NCI-H2196 treated with DMSO at 0.1 percent for 48 hours (cell line): ENCODE data around the gene CUL9.

ENCODE experiments used
- DNase-seq: peaks from one replicate; lab custom pipeline; 2025; ENCODE audit not compliant: unreplicated experiment; lab: John Stamatoyannopoulos, UW

The CUL9 gene

DNA sequence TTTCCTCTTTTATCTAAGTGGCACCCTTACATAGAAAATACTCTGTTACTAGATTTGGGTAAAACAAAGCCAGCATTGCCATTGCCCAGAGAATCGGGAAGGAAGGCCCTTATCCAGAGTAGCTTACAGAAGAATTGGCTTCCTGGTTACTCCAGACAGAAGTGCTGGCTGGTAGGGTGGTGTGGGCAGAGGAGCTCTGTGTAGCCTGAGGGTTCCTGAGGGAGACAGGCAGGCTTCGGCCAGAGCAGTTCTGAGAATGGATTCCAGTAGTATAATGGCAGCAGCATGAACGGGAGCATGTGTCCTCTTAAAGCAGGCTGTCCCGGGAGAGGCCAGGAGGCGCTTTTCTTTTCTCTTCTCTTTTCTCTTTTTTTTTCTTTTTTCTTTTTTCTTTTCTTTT, 11.9 kb downstream of the CUL9 start:
- DNase-seq, result no peak

DNA sequence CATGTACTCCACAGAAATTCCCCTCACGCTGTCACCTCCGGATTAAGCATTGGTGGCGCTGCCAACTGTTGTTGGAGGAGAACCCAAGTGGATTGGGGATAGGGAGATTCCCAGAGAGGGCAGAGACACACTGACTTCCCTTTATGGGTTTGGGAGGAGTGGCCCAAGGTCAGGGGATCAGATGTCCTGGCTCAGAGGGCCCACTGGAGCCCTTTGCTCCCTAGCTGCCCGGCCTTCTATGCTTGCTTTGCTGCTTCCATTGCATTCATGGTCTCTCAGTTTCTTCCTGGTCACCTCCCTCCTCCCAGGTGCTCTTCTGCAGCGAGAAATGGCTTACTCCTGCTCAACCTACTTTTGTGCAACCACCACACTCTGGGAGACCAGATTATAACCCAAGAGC, 14.3 kb downstream of the CUL9 start:
- DNase-seq, result no peak

- no peak for DNase-seq
Observed at GRCh38 chr6:43199912-43200311, 17.9 kb downstream of the CUL9 start.

- no peak for DNase-seq
Observed at GRCh38 chr6:43200541-43200940, 18.5 kb downstream of the CUL9 start.

GRCh38 chr6:43202451-43202850, 20.5 kb downstream of the CUL9 start:
- no peak for DNase-seq

DNA sequence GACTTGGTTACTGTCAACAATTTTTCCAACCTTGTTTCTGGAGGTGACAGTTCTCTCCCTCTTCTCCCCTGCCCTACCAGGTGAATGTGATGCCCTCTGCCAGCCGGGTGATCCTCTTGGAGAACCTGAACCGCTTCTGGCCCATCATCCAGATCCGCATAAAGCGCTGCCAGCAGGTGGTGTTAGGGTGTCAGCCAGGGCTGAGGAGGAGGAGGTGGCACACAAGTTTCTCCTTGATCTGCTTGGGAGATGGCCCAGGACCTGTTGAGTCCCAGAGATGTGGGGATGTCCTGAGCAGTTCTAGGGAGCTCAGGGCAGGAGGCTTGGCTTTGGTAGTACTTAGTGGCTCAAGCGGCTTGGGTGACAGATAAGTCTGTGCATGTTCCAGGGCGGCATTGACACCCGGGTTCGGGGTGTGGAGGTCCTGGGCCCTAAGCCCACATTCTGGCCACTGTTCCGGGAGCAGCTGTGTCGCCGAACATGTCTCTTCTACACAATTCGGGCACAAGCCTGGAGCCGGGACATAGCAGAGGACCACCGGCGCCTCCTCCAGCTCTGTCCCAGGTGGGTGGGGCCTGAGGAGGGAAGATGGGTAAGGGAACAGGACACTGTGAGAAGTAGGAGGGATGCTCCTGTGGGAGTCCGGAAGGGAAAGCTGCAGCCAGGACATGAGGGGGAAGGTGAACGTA, 21.2 kb downstream of the CUL9 start:
- DNase-seq, result no peak

DNA sequence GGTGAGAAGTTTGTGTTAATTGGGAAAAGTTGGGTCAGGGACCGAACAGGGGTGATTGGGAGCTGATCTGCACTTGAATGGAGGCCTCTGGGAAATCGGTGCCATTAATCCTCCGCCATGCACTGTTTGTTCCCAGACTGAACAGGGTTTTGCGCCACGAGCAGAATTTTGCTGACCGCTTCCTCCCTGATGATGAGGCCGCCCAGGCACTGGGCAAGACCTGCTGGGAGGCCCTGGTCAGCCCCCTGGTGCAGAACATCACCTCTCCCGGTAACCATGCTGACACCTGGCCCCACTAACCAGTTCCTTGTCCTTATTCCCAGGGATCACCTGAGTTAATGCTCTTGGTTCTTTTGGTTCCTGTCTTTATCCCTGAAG, 21.7 kb downstream of the CUL9 start:
- DNase-seq, result no peak

DNA sequence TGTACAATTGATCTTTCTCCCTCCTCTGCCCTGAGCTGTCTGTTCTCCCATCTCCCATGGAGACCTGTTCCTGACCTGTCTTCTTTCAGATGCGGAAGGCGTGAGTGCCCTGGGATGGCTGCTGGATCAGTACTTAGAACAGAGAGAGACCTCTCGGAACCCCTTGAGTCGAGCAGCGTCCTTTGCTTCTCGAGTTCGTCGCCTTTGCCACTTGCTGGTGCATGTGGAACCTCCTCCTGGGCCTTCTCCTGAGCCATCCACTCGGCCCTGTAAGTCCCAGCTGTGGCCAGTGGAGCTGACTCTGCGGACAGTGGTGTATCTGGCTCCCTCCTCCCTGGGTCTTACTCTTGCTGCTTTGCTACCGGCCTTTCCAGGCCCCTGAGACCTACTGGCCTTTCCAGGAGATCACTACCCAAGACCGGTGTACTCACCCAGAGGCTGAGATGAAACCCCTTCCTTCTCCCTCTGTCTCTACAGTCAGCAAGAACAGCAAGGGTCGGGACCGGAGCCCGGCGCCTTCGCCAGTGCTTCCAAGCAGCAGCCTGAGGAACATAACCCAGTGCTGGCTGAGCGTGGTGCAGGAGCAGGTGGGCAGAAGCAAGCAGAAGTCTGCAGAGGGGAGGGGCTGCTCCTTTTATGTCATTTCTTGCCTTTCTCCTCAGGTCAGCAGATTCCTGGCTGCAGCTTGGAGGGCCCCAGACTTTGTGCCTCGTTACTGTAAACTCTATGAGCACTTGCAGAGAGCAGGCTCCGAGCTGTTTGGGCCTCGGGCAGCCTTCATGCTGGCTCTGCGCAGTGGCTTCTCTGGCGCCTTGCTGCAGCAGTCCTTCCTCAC, 22.5 kb downstream of the CUL9 start:
- DNase-seq, result no peak

DNA sequence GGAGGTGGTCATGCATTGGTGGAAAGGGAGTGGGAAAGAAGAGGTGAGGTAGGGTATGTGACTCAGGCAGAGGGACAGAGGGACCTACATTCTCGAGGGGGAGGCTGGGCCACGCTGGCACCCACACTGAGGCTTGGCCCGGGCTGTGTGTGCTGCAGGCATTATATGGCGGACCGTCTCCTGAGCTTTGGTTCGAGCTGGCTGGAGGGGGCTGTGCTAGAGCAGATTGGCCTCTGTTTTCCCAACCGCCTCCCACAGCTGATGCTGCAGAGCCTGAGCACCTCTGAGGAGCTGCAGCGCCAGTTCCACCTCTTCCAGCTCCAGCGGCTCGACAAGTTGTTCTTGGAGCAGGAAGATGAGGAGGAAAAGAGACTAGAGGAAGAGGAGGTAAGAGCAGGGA, 23.9 kb downstream of the CUL9 start:
- no peak for DNase-seq

GRCh38 chr6:43207286-43207685, 25.3 kb downstream of the CUL9 start:
- DNase-seq, result no peak

DNA sequence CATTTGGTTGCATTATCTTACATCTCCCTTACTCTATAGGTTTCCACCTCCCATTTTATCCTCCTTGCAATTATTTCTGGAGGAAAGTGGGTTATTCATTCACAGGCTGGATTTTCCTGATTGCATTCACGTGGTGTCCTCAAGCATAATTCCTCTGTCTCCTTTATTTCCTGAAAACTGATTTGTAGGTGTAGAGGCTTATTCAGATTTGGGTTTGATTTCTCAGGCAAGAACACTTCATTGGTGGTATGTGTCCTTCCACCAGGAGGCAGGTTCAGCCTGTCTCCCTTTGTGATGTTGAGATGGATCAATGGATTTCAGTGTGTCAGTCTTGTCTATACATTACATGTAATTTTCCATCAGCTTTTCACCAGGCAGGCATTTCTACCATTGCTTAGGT, 30.0 kb downstream of the CUL9 start:
- no peak for DNase-seq

GRCh38 chr6:43213431-43213830, 31.4 kb downstream of the CUL9 start:
- DNase-seq, result no peak

DNA sequence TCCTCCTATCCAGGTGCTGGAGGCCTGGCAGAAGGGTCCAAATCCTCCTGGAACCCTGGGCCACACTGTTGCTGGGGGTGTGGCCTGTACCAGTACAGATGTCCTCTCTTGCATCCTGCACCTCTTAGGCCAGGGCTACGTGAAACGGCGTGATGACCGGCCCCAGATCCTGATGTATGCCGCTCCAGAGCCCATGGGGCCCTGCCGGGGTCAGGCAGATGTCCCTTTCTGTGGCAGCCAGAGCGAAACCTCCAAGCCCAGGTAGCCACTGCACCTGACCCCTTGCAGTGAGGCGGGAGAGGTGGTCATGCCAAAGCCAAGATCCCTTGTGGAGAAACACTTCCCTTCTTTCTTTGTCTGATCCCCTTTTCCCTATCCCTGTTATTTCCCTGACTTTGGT, 33.1 kb downstream of the CUL9 start:
- DNase-seq, result no peak

- no peak for DNase-seq
Observed at GRCh38 chr6:43216200-43216599, 34.2 kb downstream of the CUL9 start.

GRCh38 chr6:43217351-43217750, 35.4 kb downstream of the CUL9 start:
- DNase-seq, result no peak

- no peak for DNase-seq
Observed at GRCh38 chr6:43219119-43219518, 37.1 kb downstream of the CUL9 start.

DNA sequence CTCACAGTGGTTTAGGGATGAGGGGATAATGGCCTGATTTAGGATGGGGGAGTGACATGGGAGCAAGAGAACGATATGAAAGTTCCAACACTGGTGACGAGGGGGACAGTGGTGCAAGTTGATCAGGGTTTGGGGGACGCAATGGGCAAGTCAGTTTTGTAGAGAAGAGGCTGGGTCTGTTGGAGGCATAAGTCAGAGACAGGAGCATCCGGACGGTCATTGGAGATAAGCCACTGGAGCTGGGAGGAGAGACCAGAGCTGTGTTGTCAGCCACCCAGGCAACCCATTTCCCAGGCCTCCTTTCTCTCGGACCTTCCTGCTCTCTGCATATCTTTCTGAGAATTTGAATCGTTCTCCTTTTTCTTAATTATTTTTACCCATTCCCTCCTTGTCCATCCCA, 37.8 kb downstream of the CUL9 start:
- no peak for DNase-seq

DNA sequence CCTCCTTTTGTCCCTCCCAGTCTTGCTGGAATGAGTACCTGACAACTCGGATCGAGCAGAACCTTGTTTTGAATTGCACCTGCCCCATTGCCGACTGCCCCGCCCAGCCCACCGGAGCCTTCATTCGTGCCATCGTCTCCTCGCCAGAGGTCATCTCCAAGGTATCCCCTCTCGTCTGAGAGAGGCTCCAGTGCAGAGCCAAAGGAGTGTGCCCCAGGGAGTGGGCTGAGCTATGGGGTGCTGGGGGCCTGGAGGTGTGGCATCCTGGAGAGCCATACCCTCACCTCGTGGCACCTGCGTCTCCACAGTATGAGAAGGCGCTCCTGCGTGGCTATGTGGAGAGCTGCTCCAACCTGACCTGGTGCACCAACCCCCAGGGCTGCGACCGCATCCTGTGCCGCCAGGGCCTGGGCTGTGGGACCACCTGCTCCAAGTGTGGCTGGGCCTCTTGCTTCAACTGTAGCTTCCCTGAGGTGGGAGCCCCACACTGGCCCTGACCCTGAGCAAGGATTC, 38.5 kb downstream of the CUL9 start:
- no peak for DNase-seq

DNA sequence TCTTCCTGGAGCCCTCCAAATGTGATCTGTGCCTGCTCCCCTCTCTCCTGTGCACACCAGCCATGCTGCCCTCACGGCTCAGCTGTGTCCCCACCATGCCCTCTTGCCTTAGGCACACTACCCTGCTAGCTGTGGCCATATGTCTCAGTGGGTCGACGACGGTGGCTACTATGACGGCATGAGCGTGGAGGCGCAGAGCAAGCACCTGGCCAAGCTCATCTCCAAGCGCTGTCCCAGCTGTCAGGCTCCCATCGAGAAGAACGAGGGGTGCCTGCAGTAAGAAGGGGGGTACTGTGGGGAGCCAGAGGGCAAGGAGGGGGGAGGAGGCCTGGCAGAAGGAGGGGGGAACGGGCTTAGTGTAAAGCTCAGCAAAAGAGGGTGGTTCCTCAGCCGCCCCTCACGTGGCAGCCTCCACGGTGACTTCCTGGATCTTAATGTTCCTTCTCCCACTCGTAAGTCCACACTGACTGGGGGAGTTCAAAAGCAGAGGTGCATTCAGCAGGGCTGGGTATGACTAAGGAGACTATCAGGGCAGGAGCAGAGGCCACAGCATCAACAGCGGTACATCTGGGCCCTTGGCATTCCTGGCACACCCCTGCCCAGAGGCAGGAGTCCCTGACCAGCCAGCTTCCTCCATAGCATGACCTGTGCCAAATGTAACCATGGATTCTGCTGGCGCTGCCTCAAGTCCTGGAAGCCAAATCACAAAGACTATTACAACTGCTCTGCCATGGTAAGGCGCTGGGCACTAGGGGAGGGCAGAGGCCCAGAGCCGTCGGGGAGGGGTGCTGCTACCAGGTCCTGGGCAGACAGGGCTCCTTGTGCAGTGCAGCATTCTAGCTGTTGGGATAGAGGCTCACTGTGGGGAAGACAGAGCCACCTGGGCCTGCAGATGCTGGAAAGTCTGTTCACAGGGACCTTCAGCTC, 39.3 kb downstream of the CUL9 start:
- DNase-seq, result no peak

- no peak for DNase-seq
Observed at GRCh38 chr6:43222418-43223059, 40.5 kb downstream of the CUL9 start.

- DNase-seq, result no peak
Observed at GRCh38 chr6:43223175-43223574, 41.2 kb downstream of the CUL9 start.
